GM15510 (cell line): ENCODE data around the gene PIGV.

Experiments used
- POLR2A ChIP-seq: IDR thresholded peaks from 3 replicates; pipeline ENCODE4 v1.6.1; 2011; ENCODE audit warnings: borderline replicate concordance; ENCODE audit not compliant: insufficient read length; ENCODE audit errors: extremely low read depth

Gene PIGV

DNA sequence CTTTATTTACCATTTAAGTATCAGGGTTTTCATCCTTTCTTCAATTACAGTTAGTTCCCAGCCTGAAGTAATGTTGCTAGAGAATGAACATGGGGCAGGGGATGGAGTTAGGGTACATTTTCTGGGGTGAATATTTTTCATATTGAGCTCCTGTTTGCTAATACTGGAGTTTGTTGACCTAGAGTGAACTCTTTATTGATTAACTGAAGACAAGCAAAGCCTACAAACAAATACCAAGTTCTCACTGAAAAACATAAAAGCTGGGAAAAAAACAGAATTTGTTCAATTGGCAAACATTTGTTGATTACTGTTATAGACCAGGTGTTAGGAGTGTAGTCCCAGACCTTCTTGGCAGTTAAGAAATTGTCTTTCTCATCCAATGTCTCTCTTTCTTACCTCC lies 28.2 kb upstream of the PIGV start:
- no peak for TF ChIP-seq POLR2A

GRCh38 chr1:26761217-26761616 lies 26.5 kb upstream of the PIGV start:
- TF ChIP-seq POLR2A = no peak

- TF ChIP-seq POLR2A = no peak
Observed at GRCh38 chr1:26767714-26768113, 20.0 kb upstream of the PIGV start.

DNA sequence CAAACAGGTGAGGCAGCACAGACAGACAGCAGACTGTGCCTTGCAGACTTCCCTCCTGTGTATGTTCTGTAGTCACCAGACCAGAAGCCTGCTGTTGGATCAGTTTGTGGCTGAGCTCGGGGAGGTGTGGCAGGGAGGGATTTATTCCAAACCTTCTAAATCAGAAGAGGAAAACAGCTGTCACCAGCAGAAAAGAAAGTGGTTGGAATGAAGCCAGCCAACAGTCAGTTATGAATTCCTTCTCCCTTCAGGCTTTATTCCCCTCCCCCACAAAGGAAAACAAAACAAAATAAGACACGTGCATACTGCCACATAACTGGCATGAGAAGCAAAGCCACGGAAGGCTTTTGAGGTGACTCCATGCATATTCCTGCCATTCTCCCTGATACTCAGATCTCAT lies 19.0 kb upstream of the PIGV start:
- no peak for TF ChIP-seq POLR2A

DNA sequence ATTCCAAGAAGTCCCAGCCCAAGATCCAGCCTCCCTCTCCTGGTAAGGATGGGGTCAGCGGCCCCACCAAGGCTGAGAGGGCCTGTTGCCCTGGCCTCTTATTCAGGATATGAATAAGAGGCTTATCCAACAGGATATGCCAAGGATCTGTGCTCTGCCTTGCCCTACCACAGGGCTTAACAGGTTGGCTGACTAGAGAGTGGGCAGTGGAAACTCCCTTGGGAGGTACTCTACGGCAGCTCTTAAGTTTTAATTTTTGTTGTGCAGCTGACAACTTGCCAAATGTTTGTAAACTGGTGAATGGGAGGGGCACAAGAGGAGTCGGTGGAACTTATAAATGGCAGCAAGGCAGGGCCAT lies 16.5 kb upstream of the PIGV start:
- TF ChIP-seq POLR2A = no peak

GRCh38 chr1:26771643-26772321 lies 16.0 kb upstream of the PIGV start:
- no peak for TF ChIP-seq POLR2A

DNA sequence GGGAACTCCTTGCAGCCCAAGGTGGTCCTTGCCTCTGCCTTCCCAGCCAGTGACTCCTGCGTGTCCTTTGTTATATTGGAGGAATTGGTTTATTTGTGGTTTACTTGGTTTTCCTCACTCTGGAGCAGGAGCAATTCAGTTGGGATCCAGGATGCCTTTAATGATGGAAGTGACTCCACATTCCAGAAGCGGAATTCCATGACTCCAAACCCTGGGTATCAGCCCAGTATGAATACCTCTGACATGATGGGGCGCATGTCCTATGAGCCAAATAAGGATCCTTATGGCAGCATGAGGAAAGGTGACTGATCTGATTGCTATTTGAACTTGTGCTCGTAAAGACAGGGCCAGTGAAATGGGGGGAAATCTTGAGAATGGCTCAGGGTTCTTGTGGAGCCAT lies 15.1 kb upstream of the PIGV start:
- no peak for TF ChIP-seq POLR2A

GRCh38 chr1:26774462-26774861 lies 13.3 kb upstream of the PIGV start:
- no peak for TF ChIP-seq POLR2A

GRCh38 chr1:26775666-26776065 lies 12.1 kb upstream of the PIGV start:
- no peak for TF ChIP-seq POLR2A

DNA sequence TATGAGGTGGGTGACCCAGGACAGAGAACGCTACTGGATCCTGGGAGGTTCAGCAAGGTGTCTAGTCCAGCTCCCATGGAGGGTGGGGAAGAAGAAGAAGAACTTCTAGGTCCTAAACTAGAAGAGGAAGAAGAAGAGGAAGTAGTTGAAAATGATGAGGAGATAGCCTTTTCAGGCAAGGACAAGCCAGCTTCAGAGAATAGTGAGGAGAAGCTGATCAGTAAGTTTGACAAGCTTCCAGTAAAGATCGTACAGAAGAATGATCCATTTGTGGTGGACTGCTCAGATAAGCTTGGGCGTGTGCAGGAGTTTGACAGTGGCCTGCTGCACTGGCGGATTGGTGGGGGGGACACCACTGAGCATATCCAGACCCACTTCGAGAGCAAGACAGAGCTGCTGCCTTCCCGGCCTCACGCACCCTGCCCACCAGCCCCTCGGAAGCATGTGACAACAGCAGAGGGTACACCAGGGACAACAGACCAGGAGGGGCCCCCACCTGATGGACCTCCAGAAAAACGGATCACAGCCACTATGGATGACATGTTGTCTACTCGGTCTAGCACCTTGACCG lies 8.6 kb upstream of the PIGV start:
- no peak for TF ChIP-seq POLR2A

DNA sequence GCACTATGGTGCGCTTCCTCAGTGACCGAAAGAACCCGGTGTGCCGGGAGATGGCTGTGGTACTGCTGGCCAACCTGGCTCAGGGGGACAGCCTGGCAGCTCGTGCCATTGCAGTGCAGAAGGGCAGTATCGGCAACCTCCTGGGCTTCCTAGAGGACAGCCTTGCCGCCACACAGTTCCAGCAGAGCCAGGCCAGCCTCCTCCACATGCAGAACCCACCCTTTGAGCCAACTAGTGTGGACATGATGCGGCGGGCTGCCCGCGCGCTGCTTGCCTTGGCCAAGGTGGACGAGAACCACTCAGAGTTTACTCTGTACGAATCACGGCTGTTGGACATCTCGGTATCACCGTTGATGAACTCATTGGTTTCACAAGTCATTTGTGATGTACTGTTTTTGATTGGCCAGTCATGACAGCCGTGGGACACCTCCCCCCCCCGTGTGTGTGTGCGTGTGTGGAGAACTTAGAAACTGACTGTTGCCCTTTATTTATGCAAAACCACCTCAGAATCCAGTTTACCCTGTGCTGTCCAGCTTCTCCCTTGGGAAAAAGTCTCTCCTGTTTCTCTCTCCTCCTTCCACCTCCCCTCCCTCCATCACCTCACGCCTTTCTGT lies 7.3 kb upstream of the PIGV start:
- no peak for TF ChIP-seq POLR2A

DNA sequence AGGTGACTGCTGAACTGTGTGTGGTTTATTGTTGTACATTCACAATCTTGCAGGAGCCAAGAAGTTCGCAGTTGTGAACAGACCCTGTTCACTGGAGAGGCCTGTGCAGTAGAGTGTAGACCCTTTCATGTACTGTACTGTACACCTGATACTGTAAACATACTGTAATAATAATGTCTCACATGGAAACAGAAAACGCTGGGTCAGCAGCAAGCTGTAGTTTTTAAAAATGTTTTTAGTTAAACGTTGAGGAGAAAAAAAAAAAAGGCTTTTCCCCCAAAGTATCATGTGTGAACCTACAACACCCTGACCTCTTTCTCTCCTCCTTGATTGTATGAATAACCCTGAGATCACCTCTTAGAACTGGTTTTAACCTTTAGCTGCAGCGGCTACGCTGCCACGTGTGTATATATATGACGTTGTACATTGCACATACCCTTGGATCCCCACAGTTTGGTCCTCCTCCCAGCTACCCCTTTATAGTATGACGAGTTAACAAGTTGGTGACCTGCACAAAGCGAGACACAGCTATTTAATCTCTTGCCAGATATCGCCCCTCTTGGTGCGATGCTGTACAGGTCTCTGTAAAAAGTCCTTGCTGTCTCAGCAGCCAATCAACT lies 6.4 kb upstream of the PIGV start:
- TF ChIP-seq POLR2A = no peak

DNA sequence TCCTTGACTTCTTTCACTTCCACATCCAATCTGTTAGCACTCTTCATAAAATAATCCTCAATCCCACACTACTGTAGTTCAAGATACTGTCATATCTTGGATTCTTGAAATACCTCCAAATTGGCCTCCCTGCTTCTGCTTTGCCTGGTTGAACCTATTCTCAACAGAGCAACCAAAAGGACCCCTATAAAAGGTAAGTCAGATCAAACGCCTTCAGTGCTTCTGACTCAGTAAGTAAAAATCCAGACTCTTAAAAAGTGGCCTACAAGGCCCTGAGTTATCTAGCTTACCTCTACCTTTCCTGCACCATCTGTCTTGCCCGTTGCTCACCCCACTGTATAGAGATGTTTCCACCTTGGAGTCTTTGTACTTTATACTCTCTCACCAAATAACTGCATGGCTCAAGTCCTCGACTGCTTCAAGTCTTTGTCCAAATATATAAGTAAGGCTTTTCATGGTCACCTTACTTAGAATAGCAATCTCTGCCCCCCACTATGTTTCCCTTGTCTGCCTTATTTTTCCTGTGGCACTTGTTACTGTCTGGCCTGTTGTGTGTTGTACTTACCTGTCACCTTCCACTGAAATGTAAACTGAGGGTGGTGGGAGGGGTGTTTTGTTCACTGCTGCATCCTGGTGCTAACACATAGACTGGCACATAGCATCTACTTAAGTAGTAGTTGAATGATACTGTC lies 5.1 kb upstream of the PIGV start:
- TF ChIP-seq POLR2A = no peak

GRCh38 chr1:26783646-26784022 lies 4.1 kb upstream of the PIGV start:
- no peak for TF ChIP-seq POLR2A
